Measurements from ENCODE around the gene GRIN3B.

DNA sequence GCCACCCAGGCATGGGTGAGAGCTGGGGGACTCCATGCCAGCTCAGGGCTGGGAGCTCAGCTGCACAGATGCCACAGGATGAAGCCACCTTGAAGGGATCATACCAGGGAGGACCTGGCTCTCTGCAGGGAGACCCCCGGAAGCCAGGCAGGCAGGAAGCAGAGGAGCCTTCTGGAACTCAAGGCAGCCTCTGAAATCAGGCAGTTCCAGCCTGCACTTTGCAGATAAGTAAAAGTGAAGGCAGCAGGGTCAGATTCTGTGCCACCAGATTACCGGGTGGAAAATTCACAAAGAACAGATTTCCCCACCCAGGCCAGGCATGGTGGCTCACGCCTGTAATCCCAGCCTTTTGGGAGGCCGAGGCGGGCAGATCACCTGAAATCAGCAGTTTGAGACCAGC lies 18.2 kb downstream of the GRIN3B start:
- TF ChIP-seq ZNF274 (IDR thresholded peaks at IDR 0.05; ENCODE audit: borderline replicate concordance, extremely low read depth, low read length) (no peak), POLR2A (IDR thresholded peaks at IDR 0.05; ENCODE audit: control extremely low read depth in 1 of 2, low read depth in 2 of 2, low read length in 2 of 2) (no peak), EP300 (IDR thresholded peaks at IDR 0.05; ENCODE audit: borderline replicate concordance in 1 of 2, low read depth in 2 of 2, low read length in 2 of 2) (no peak), CREB1 (IDR thresholded peaks at IDR 0.05) (no peak), JUND (IDR thresholded peaks at IDR 0.05; ENCODE audit: low read length) (no peak), SUZ12 (IDR thresholded peaks at IDR 0.05; ENCODE audit: low read length) (no peak), RAD21 (IDR thresholded peaks at IDR 0.05 in 1 of 2, conservative IDR thresholded peaks at IDR 0.05 in 1 of 2; ENCODE audit: low read depth in 2 of 2, low read length in 2 of 2) (no peak), EZH2 (IDR thresholded peaks at IDR 0.05; ENCODE audit: low read depth, low read length, severe bottlenecking) (no peak), HDAC2 (IDR thresholded peaks at IDR 0.05; ENCODE audit: borderline replicate concordance in 1 of 2, low read depth in 2 of 2, low read length in 2 of 2) (no peak), TCF12 (IDR thresholded peaks at IDR 0.05; ENCODE audit: low read depth, low read length) (no peak), MAX (IDR thresholded peaks at IDR 0.05) (no peak), POLR2AphosphoS5 (IDR thresholded peaks at IDR 0.05; ENCODE audit: low read depth, low read length) (no peak)
- TF ChIP-seq, protein P1, sequence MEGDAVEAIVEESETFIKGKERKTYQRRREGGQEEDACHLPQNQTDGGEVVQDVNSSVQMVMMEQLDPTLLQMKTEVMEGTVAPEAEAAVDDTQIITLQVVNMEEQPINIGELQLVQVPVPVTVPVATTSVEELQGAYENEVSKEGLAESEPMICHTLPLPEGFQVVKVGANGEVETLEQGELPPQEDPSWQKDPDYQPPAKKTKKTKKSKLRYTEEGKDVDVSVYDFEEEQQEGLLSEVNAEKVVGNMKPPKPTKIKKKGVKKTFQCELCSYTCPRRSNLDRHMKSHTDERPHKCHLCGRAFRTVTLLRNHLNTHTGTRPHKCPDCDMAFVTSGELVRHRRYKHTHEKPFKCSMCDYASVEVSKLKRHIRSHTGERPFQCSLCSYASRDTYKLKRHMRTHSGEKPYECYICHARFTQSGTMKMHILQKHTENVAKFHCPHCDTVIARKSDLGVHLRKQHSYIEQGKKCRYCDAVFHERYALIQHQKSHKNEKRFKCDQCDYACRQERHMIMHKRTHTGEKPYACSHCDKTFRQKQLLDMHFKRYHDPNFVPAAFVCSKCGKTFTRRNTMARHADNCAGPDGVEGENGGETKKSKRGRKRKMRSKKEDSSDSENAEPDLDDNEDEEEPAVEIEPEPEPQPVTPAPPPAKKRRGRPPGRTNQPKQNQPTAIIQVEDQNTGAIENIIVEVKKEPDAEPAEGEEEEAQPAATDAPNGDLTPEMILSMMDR (IDR thresholded peaks at IDR 0.05; ENCODE audit: control extremely low read depth in 1 of 3, insufficient read depth in 1 of 3, low read depth in 1 of 3, low read length in 3 of 3) = no peak
- TF ChIP-seq, protein P2, sequence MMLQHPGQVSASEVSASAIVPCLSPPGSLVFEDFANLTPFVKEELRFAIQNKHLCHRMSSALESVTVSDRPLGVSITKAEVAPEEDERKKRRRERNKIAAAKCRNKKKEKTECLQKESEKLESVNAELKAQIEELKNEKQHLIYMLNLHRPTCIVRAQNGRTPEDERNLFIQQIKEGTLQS (IDR thresholded peaks at IDR 0.05; ENCODE audit: insufficient read depth, low read depth, low read length) = no peak

Measured in H1 (cell line).